Stimulated activated CD8-positive, alpha-beta memory T cell treated with anti-CD3 and anti-CD28 coated beads, Interleukin-7, amount 100 ng/mL, for 48 hours (primary cell): ENCODE data around the gene GCN1.

Source experiments
- DNase-seq, 2 donors: peaks; one replicate each; pipeline ENCODE4 v3.0.0-alpha.2; 2020; ENCODE audit warnings: low read depth in 1 of 2; ENCODE audit errors: extremely low read depth in 1 of 2

The GCN1 gene

DNA sequence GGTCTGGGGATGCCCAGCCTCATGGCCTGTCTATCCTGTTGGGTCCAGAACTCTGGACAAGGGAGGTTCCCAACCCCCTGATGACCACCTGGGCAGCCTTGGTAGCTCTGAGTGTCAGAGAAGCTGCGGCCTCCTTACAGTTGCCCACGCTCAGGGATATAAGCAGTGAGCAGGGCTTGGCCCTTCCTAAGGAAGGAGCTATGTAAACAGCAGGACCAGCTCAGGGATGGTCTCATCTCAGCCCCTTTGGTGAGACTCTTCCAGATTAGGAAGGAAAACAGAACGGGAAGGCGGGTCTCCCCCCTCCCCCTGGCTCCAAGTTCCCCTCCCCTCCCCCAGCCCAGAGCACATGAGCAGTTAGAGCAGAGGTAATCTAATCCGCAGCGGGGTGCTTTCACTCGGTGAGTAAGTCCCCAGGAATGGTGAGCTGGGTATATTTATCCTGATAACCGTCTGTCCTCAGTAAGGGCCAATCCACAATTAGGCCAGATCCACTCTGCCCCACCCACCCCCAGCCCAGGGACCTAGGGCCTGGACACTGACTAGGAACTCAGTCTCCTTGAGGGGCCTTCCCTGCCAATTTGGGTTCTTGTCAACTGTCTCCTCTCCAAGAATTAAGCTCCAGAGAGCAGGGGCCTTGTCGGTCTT, 35.9 kb upstream of the GCN1 start:
- DNase-seq = no peak

DNA sequence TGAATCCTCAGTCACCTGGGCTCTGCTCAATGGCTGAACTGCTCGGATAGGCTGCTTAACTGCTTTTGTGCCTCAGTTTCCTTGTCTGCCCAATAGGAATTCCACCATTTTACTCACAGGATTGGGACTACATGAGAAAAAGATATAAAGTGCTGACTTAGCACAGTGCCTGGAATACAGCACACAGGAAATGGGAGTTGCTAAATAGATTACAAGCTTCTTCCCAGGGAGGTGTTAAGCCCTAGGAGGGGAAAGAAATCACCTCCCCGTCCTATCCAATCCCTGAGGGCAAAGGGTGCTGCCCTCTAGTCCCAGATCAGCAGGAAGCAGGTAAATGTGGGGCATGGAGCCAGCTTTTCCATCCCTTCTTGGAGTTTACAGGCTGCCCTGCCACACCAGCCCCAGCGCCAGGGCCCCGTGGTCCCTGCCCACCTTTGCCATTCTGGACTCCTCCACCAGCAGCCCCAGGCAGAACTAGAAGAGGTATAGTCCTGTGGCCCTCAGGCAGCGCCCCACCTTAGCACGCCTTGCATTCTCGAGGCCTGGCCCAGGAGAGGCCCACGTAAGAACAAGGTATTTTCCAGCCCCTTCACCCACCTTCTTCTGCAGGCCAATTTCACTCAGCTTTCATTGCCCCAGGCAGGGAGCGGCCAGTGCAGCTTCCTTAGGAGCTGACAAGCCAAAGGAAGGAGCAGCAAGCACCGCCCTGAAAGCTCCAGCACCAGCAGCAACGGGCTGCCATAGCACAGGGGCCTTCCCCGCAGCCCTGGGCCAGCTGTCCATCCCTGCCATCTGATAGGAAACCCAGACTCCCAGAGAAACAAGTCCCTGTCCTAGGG, 35.2 kb upstream of the GCN1 start:
- no peak for DNase-seq

DNA sequence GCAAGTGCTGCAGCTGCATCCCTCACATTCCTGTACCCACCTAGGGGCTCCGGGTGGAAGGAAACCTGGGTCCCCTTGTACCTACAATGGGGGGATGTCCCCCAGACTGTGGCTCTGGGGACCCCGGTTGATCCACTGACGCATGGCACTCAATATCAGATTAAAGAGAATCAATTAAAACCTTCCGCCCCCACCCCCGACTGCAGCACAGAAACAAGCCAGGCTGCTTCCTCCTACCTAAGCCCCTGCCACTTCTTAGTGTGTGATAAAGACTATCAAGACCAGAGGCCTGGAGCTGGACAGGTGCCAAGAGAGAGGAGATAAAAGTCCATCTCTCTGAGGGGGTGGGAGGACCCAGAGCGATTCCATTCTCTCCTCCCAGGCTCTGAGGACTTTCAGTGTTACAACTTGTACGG, 34.6 kb upstream of the GCN1 start:
- no peak for DNase-seq

DNA sequence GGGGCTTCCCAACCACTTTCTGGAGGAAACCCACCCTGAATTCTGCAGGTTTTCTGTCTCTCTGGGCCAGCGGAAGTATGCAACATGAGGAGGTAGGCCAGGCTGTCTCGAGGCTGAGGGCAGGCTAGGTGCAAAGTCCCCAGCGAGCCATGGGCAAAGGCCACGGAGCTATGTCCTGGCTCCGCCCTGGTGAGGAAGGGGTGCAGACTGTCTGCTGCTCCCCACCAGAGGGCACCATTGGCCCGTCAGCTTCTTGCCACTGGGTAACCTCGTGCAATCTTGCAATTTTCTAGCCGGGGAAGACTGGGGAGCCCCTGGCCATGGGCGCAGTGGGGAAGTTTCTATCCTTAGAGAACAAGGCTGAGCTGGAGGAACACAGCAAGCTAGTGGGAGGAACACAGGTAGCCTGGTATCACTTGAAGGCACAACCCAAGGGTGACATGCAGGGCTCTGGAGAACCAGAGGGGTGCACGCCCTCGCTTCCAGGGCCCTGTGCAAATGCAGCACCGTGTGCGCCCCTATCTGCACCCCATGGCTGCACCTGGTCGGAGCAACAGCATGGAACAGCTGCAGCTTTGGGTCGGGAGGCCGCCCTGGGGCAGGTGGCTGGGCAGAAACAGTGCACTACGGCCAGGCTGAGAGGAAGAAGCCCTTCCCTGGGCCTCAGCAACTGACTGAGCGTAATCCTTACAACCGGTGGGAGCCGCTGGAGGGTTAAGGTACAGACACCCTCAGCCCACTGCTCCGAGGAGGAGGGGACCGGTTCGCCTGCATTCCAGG, 34.0 kb upstream of the GCN1 start:
- peak; percentile 65 to 78 for DNase-seq

DNA sequence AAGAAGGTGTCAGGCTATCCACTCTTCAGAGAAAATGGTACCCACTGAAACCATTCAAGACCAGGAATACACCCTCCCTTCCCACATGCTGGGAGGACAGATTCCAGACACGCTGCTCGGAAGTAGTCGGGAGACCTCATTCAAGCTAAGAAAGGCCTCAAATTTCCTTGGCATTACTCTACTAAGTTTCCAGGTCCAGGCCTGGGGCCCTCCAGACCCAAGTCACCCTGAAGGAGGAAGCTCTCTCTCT, 33.5 kb upstream of the GCN1 start:
- DNase-seq = no peak

DNA sequence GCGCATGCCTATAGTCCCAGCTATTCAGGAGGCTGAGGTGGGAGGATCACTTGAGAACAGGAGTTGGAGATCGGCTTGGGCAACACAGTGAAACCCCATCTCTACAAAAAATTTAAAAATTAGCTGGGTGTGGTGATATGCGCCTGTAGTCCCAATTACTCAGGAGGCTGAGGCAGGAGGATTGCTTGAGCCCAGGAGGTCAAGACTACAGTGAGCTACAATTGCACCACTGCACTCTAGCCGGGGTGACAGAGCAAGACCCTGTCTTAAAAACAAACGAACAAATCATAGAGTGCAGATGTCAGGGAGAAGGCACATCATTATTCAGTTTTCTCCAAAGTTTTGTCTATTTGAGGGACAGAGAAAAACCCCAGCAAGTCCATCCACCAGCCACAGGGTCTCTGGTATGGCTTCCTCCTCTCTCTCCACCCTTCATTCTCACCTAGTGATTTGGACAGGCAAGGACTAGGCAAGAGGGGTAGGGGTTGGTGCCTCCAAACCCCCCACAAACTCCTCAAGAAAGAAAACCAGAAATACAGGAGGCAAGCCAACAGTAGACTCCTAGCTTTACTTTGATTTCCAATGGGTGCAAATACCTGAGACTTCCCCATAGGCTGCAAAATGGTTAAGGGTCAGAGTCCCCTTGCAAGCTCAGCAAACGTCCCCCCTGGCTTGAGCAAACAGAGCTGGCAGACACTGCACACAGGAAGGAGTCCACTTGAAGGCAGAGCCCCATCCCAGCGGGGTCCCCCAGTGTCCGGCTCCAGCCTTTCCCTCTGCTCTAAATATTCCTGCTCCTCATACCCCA, 32.9 kb upstream of the GCN1 start:
- no peak for DNase-seq

DNA sequence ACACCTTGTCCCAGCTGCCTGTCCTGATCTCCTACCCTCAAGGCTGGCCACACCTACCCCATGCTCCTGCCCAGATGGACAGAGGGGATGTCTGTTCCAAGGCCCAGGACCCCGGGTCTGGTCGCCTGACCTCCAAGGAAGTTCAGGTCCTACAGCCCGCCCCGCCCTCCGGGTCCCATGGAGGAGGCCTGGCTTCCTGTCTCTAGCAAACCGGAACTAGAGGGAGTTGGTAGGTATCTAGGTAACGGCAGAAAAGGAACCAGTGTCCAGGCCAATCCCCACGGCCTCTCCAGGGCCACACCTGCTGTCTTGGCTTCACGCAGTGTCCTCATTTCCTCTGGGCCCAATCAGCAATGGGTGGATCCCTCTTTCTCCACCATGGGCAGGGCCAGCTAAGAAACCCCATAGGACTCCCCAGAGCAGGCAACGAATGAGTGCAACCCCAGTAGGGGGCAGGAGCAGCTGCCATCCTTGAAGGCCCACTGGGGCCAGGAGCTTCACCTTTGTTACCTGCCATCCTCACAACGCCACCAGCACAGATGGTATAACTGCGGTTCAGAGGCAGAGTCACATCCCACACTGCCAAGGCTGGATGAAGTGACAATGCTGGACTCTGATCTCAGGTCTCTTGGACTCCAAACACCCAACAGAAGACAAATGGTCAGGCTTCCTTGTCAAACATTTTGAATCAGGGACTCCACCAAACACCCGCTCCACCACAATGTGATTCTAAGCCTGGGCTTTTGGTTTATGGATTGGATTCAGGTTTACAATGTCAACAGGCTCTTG, 31.5 kb upstream of the GCN1 start:
- DNase-seq = no peak

DNA sequence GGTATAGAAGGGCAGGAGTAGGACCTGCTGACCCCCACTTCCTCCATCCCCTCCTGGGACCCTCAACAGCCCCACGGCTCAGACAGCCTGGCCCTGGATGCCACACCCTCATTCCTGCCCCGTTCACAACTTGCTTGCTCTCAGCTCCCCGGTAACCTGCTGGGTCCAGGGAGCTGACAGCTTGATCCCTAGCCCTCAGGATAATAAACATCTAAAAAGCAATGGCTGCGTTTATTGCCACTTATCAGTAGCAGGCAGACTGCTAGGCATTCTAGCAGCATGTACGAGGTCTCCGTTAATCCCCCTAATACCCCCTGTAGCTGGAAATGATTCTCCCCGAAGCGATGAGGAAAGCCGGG, 30.7 kb upstream of the GCN1 start:
- DNase-seq = no peak

DNA sequence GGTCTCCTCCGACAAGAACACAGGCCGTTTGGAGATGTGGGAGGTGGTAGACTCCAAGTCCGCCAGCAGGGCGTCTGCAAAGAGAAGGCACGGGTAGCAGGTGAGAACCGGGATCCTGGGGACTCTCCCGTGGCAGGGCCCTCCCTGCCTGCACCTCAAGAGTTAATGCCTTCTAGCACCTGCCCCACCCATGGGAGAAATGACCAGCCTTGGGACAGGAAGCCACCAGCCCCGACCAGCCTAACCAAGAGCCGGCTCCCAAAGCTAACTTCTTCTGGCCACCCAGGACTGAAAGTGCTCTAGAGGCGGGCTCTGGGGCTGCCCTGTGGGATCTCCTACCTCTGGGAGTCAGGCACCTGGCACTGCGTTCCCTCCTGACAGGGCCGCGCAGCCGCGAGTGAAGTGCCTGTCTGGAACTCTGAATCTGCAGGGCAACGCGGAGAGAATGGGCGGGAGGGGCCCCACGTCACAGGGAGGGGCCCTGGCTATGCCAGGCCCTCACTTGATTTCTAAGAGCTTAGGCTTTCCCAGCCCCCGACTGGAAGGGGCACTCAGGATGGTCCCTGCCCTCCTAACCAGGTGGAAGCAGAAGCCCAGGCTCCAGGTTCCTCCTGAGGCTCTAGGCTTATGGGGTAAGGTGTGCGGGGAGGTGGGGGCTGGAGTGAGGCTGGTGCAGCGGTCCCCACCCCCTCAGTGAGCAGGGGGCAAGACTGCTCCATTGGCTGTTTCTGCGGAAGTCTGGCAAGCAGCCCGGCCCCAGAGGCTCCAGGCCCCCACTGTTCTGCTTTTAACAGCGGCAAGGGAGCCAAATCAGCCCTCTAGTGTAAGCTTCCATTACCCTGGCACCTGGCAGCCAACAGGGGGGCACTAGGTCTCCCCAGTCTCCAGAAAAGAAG, 30.0 kb upstream of the GCN1 start:
- DNase-seq = no peak

DNA sequence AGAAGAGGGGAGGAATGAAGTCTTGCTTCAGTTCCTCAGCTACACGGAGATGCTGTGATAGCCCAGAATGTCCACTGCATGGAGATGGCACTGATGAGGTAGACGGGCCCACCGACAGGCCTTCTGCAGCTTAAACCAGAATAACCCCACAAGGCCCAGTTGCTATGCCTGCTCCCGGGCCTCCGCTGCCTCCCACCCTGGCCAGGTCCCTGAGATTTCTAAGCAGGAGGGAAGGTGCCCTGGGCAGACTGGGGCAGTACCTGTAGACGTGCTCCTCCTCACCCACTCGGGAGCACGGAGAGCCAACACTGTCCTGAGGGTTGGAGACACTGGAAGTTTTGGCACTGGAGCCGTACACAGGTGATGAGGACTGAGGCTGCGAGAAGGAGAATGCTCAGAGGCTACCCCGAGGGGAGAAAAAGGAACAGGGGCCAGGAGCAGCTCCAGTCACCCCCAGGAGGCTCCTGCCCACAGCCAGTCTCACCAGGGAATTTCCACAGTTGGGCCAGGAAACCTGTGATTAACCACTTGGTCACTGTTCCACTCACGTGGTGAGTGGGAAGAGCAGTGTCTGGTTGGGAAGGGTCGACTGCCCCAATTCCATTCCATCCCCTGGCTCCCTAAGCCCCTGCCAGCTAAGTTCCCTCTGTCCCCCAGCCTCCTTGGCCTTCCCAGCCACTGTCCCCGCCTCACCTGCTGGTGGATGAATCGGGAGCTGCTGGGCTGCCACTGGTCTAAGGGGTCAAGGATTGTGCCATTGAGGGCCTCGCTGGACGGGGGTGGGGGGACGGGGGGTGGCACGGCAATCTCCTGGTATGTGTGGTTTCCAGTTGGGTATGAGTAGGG, 29.2 kb upstream of the GCN1 start:
- DNase-seq = no peak

DNA sequence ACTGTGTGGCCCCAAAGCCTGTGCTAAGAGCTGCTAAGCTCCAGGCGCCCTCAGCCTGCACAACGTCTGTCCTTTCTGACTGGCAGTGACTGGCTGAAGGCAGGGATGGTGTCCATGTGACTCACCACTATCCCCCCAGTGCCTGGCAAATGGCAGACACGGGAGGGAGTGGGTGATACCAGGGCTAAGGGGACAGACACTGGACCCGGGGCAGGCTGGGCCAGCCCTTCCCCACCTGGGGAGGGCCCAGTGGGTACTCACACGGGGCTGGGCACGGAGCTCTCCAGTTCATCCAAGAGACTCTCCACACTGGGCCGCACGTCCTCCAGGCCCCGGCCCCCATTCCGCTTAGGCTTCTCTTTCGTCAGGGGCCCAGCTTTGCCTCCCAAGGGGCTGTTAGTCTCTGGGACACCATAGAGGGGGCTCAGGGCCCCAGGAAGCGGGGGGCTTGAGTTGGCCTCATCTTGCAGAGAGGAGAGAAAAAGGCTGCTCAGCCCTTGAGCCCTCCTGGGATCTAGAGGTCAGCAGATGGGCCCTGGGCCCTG, 27.8 kb upstream of the GCN1 start:
- no peak for DNase-seq

DNA sequence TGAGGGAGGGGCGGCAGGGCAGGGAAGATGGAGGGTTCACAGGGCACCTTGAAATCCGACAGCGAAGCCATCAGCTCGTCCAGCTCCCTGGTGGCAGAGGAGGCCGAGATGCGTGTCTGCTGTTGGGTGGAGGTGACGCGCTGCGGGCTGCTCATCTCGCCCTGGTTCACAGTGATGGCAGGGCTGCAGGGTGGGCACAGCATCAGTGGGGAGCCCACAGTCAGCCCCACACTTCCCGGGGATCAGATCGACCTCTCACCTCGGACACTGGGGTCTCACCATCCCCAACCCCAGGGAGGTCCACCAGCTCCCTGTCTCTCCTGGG, 27.0 kb upstream of the GCN1 start:
- no peak for DNase-seq

DNA sequence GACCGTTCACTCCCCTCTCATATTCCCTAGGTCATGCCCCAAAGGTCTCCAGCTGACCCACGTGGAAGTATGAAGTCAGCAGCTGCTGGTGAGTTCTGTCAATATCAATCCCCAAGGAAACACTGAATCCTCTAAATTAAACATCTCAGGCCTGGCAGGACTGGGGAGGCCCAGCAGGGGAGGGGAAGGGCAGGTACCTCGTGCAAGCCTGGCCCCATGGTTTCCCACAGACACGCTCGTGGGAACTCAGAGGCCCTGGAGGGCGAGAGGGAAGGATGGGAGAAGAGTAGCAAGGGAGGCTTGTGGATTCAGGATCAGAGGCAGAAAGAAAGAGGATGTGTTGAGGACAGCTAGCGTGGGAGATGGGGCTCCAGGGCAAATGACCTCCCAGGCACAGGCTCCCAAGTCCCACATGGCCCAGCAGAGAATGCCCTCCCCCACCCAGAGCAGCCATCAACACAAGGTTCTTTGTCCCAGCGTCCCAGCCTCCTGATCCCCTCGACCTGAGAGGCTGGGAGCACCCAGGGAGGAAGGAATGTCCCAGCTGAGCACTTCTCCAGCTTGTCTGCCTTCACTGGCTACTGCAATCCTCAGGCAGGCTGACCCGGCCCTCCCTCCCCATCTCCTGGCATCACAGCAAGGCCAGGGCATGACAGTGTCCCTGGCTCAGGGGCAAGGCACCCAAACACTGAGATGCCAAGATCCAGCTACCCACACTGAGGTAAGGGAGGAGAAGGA, 26.5 kb upstream of the GCN1 start:
- DNase-seq = no peak

DNA sequence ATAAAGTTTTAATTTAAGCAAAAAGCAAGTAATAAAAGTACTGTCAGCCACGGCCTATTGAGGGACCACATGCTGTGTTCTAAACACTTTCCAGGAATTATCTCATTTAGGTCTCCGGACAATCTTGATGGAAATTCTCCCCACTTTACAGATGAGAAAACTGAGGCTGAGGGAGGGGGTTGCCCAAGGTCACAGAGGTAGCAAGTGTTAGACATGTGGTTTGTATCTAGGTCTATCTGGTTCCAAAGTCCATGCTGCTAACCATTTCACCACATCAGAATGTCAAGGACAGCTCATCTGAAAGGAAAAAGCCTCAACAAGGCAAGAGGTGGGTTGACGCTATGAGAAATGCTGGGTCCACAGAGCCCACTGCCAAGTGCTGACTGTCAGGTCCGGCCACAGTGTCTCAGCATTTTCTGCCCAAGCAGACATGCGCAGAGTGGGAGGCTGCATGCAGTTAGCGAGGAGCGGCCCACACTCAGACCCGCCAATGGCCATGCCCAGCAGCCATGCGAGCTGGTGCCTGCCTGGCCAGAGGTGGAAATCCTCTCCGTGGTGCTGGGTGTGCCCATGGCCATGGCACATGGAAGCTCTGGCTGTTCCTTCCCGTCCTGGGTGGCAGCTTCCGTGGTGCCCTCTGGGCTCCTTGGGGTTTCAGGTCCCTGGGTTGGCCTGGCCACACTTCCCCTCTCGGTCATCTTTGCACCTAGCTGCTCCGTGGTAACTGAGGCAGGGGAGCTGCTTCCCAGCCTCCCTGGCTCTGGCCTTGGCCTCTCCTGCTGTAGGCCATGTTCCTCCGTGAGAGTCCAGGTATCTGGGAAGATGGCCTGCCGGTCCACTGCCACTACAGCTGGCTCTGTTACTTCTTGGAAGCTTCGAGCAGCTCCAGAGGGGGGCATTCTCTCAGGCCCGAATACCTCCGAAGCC, 24.4 kb upstream of the GCN1 start:
- no peak for DNase-seq

DNA sequence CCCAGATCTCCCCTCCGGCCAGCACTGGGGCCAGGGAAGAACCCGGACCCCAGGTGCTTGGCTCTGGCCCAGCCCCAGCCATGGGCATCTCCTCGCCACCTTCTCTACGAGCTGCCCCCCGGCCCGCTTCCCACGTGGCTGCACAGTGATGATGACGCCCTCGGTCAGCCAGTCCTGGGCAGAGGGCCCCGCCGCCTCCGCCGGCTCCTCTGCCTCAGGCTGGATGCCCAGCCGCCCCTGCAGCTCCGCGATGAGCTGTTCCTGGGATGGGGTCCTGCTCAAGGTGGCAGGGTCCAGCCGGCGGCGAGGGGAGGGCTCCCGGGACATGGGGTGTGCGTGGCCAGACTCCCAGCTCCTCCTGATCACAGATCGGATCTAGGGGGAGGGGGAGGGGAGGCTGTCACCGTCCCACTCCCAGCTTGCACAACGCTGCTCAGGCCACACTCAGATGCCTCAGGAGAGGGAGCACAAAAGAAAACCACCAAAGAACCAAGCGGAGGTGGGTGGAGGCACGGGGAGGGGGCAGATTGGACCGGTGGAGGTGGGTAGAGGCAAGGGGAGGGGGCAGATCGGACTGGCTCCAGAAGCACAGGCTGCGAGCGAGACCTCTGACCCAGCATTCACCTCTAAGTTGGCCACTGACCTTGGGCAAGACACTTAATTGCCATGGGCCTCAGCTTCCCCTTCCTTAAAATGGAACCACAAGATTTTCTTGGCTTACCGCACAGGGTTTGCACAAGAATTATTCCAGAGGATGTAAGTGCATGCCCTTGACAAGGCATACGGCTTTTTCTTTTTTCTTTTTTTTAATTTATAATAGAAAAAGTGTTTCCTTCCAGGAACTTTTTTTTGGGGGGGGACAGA, 22.5 kb upstream of the GCN1 start:
- DNase-seq = no peak
